Immature natural killer cell (primary cell): ENCODE data around the gene FABP1. TPM values are rescaled to one million over a fixed set of nuclear protein-coding genes. Genes with fewer than 3 reads are reported as not detected.

Experiments
- DNase-seq, 3 donors: peaks; one replicate each; pipeline ENCODE4 v3.0.0; 2022; ENCODE audit warnings: mixed read lengths in 1 of 3
- H3K27ac Mint-ChIP-seq, 6 donors: one replicate each; pipeline ENCODE4 v1.8.0; 2020; ENCODE audit warnings: mixed read lengths in 6 of 6, mild to moderate bottlenecking in 5 of 6, inconsistent platforms in 4 of 6, moderate library complexity in 3 of 6
- H3K27me3 Mint-ChIP-seq, 3 donors: one replicate each; pipeline ENCODE4 v1.8.0; 2020 to 2021; ENCODE audit warnings: low read depth in 3 of 3, mild to moderate bottlenecking in 3 of 3, mixed read lengths in 3 of 3, moderate library complexity in 3 of 3, inconsistent platforms in 1 of 3
- H3K36me3 Mint-ChIP-seq, 3 donors: one replicate each; pipeline ENCODE4 v1.8.0; 2020; ENCODE audit warnings: mixed read lengths in 3 of 3, inconsistent platforms in 2 of 3, mild to moderate bottlenecking in 2 of 3
- H3K4me1 Mint-ChIP-seq, 2 donors: one replicate each; pipeline ENCODE4 v1.8.0; 2020; ENCODE audit warnings: inconsistent platforms in 2 of 2, mild to moderate bottlenecking in 2 of 2, mixed read lengths in 2 of 2, moderate library complexity in 1 of 2
- H3K4me3 Mint-ChIP-seq, 5 donors: one replicate each; pipeline ENCODE4 v1.8.0; 2020; ENCODE audit warnings: mild to moderate bottlenecking in 5 of 5, mixed read lengths in 5 of 5, inconsistent platforms in 3 of 5, moderate library complexity in 3 of 5
- H3K9me3 Mint-ChIP-seq, 6 donors: one replicate each; pipeline ENCODE4 v1.8.0; 2020; ENCODE audit warnings: mild to moderate bottlenecking in 6 of 6, mixed read lengths in 6 of 6, inconsistent platforms in 4 of 6, moderate library complexity in 3 of 6
- polyA plus RNA-seq, 3 donors: library from polyadenylated mRNA; unstranded; fragments of 300-500 nt; fragmentation: Illumina TruSeq; gene quantifications; one replicate each; pipeline ENCODE4 v1.2.3, GENCODE V29; 2021

FABP1 gene
- polyA plus RNA-seq, 3 donors from 2014 or later: not detected

GRCh38 chr2:88129313-88129959 is 1.6 kb upstream of the FABP1 start:
- DNase-seq: no peak
- no peaks in the 10 kb centered on the region for H3K4me1 Mint-ChIP-seq
- H3K9me3 Mint-ChIP-seq: no peaks in the 10 kb centered on the region
- no peaks in the 10 kb centered on the region for H3K36me3 Mint-ChIP-seq
- peaks cover 3 to 5% (median 4%) of the 10 kb centered on the region in 3 donors for H3K27me3 Mint-ChIP-seq
- no peak overlapping the region for H3K27ac Mint-ChIP-seq
- H3K4me3 Mint-ChIP-seq: no peak overlapping the region

GRCh38 chr2:88128654-88129312 is 921 bp upstream of the FABP1 start:
- H3K27ac Mint-ChIP-seq: no peak overlapping the region
- no peaks in the 10 kb centered on the region for H3K4me1 Mint-ChIP-seq
- H3K27me3 Mint-ChIP-seq: peaks cover 2 to 5% (median 5%) of the 10 kb centered on the region in 3 donors
- H3K36me3 Mint-ChIP-seq: no peaks in the 10 kb centered on the region
- H3K9me3 Mint-ChIP-seq: no peaks in the 10 kb centered on the region
- DNase-seq: no peak
- no peak overlapping the region for H3K4me3 Mint-ChIP-seq

- H3K9me3 Mint-ChIP-seq: no peaks in the 10 kb centered on the region
- H3K4me3 Mint-ChIP-seq: no peak overlapping the region
- DNase-seq: no peak
- H3K36me3 Mint-ChIP-seq: no peaks in the 10 kb centered on the region
- peaks cover 2 to 5% (median 4%) of the 10 kb centered on the region in 3 donors for H3K27me3 Mint-ChIP-seq
- no peaks in the 10 kb centered on the region for H3K4me1 Mint-ChIP-seq
- H3K27ac Mint-ChIP-seq: no peak overlapping the region
Observed at GRCh38 chr2:88127638-88127887, 299 bp downstream of the FABP1 start.

- no peaks in the 10 kb centered on the region for H3K9me3 Mint-ChIP-seq
- no peak overlapping the region for H3K4me3 Mint-ChIP-seq
- H3K36me3 Mint-ChIP-seq: no peaks in the 10 kb centered on the region
- H3K27me3 Mint-ChIP-seq: peaks cover 2 to 5% (median 2%) of the 10 kb centered on the region in 3 donors
- no peak overlapping the region for H3K27ac Mint-ChIP-seq
- no peaks in the 10 kb centered on the region for H3K4me1 Mint-ChIP-seq
- DNase-seq: no peak
Observed at GRCh38 chr2:88126772-88127637, 857 bp downstream of the FABP1 start.

- DNase-seq: no peak
- Mint-ChIP-seq H3K36me3 (no peaks in the 10 kb centered on the region), H3K4me1 (no peaks in the 10 kb centered on the region), H3K27ac (no peak overlapping the region), H3K4me3 (no peak overlapping the region), H3K9me3 (no peaks in the 10 kb centered on the region), H3K27me3 (peaks cover 1 to 5% (median 2%) of the 10 kb centered on the region in 3 donors)
Observed at GRCh38 chr2:88125924-88126771, 1.7 kb downstream of the FABP1 start.

GRCh38 chr2:88125344-88125923 is 2.4 kb downstream of the FABP1 start:
- H3K36me3 Mint-ChIP-seq: no peaks in the 10 kb centered on the region
- H3K27me3 Mint-ChIP-seq: peaks cover 1 to 5% (median 2%) of the 10 kb centered on the region in 3 donors
- DNase-seq: no peak
- H3K9me3 Mint-ChIP-seq: no peaks in the 10 kb centered on the region
- no peaks in the 10 kb centered on the region for H3K4me1 Mint-ChIP-seq
- no peak overlapping the region for H3K4me3 Mint-ChIP-seq
- H3K27ac Mint-ChIP-seq: no peak overlapping the region

- Mint-ChIP-seq H3K4me1 (no peaks in the 10 kb centered on the region), H3K9me3 (no peaks in the 10 kb centered on the region), H3K36me3 (no peaks in the 10 kb centered on the region), H3K4me3 (no peak overlapping the region), H3K27me3 (peaks cover 1 to 5% (median 4%) of the 10 kb centered on the region in 3 donors), H3K27ac (no peak overlapping the region)
- no peak for DNase-seq
Observed at GRCh38 chr2:88123975-88124917, 3.6 kb downstream of the FABP1 start.

- Mint-ChIP-seq H3K4me3 (no peak overlapping the region), H3K27me3 (peaks cover 1 to 6% (median 5%) of the 10 kb centered on the region in 3 donors), H3K27ac (no peak overlapping the region), H3K4me1 (no peaks in the 10 kb centered on the region), H3K36me3 (no peaks in the 10 kb centered on the region), H3K9me3 (no peaks in the 10 kb centered on the region)
- DNase-seq: no peak
Observed at GRCh38 chr2:88123164-88123974, 4.5 kb downstream of the FABP1 start.

GRCh38 chr2:88122141-88122884 is 5.5 kb downstream of the FABP1 start:
- no peak for DNase-seq
- Mint-ChIP-seq H3K36me3 (no peaks in the 10 kb centered on the region), H3K4me1 (no peaks in the 10 kb centered on the region), H3K27me3 (peaks cover 1 to 6% (median 5%) of the 10 kb centered on the region in 3 donors), H3K9me3 (no peaks in the 10 kb centered on the region), H3K4me3 (no peak overlapping the region), H3K27ac (no peak overlapping the region)

- Mint-ChIP-seq H3K36me3 (no peaks in the 10 kb centered on the region), H3K4me3 (no peak overlapping the region), H3K27ac (no peak overlapping the region), H3K27me3 (peaks cover 1 to 7% (median 6%) of the 10 kb centered on the region in 3 donors), H3K9me3 (no peaks in the 10 kb centered on the region), H3K4me1 (no peaks in the 10 kb centered on the region)
- DNase-seq: no peak
Observed at GRCh38 chr2:88121678-88122077, 6.2 kb downstream of the FABP1 start.

GRCh38 chr2:88117973-88118372 is 9.9 kb downstream of the FABP1 start:
- Mint-ChIP-seq H3K9me3 (no peaks in the 10 kb centered on the region), H3K4me3 (no peak overlapping the region), H3K27me3 (peaks cover 1 to 6% (median 4%) of the 10 kb centered on the region in 3 donors), H3K4me1 (no peaks in the 10 kb centered on the region), H3K27ac (no peak overlapping the region), H3K36me3 (no peaks in the 10 kb centered on the region)
- DNase-seq: no peak
